Esophagus mucosa (tissue), 1 donor: Measurements from ENCODE around the gene PHETA2. TPM values are rescaled to one million over a fixed set of nuclear protein-coding genes. Genes with fewer than 3 reads are reported as not detected.
"Not testable (repeated sequence)": the region's sequence is repeated elsewhere in the genome, so short reads cannot be mapped to it uniquely, and the experiment has no call there.

ENCODE experiments used
- ATAC-seq: fragments of 200-7000 bp; cut with Tn5 transposase; one replicate; pipeline ENCODE4 v1.9.1; 2020
- total RNA-seq: library from RNA; stranded (reverse); gene quantifications from one replicate; pipeline ENCODE4 v1.2.4, GENCODE V29; 2023
- donor health status: DM: yes; HTN: yes; CAD: no.

The PHETA2 gene
- total RNA-seq, 1 donor from 2014 or later, result 5.5 TPM

- ATAC-seq, result peak; percentile 93
These were observed 3.3 kb upstream of the PHETA2 start, which contains the start of gene NAGA for GRCh38 chr22:42070517-42071422. TSS of gene NAGA (minus strand) at chr22:42070812. CDS start at chr22:42070297, 515 bp downstream.

GRCh38 chr22:42071508-42071907, 2.5 kb upstream of the PHETA2 start:
- not testable (repeated sequence) for ATAC-seq

- no peak for ATAC-seq
These were observed 1.3 kb upstream of the PHETA2 start for GRCh38 chr22:42072606-42073330.

- no peak for ATAC-seq
These were observed 417 bp upstream of the PHETA2 start for GRCh38 chr22:42073621-42074041.

GRCh38 chr22:42074846-42075676, 1.0 kb downstream of the PHETA2 start:
- ATAC-seq, result no peak

GRCh38 chr22:42076764-42077485, 2.9 kb downstream of the PHETA2 start:
- no peak for ATAC-seq

- no peak for ATAC-seq
These were observed 3.6 kb downstream of the PHETA2 start for GRCh38 chr22:42077486-42078125.

GRCh38 chr22:42078469-42079318, 4.6 kb downstream of the PHETA2 start:
- ATAC-seq, result peak; percentile 17

GRCh38 chr22:42079319-42080251, 5.5 kb downstream of the PHETA2 start, which contains the start of gene SMDT1:
TSS of gene SMDT1 (plus strand) at chr22:42079700. CDS start at chr22:42079769, 69 bp downstream.
- peak; percentile 92 for ATAC-seq

- no peak for ATAC-seq
These were observed 6.2 kb downstream of the PHETA2 start for GRCh38 chr22:42080287-42080686.

- no peak for ATAC-seq
These were observed 9.1 kb downstream of the PHETA2 start for GRCh38 chr22:42083119-42083518.

- ATAC-seq, result no peak
These were observed 10.8 kb downstream of the PHETA2 start for GRCh38 chr22:42084874-42085273.

GRCh38 chr22:42086051-42086450, 12.0 kb downstream of the PHETA2 start:
- ATAC-seq, result no peak

GRCh38 chr22:42090596-42091454, 16.8 kb downstream of the PHETA2 start, which contains the start of gene NDUFA6:
TSS of gene NDUFA6 (minus strand) at chr22:42090772. CDS start at chr22:42090744, 28 bp downstream.
- ATAC-seq, result peak; percentile 98

GRCh38 chr22:42091455-42091782, 17.4 kb downstream of the PHETA2 start:
- peak; percentile 1 for ATAC-seq

GRCh38 chr22:42101199-42101598, 27.2 kb downstream of the PHETA2 start:
- no peak for ATAC-seq

GRCh38 chr22:42104332-42104860, 30.3 kb downstream of the PHETA2 start:
- ATAC-seq, result not testable (repeated sequence)

- ATAC-seq, result no peak
These were observed 34.8 kb downstream of the PHETA2 start for GRCh38 chr22:42108848-42109247.
